Stimulated activated effector memory CD8-positive, alpha-beta T cell treated with anti-CD3 and anti-CD28 coated beads, Interleukin-12 subunit alpha, Interleukin-12 subunit beta, amount 100 ng/mL, for 72 hours (primary cell): ENCODE measurements around the gene GSTA1.
"Not testable (repeated sequence)": the region's sequence is repeated elsewhere in the genome, so short reads cannot be mapped to it uniquely, and the experiment has no call there.

Experiments
- ATAC-seq: fragments of 150-1000 bp; cut with Tn5 transposase; 2 replicates; pipeline ENCODE4 v1.10.0; 2021
- DNase-seq, 2 donors: peaks; one replicate each; pipeline ENCODE4 v3.0.0; 2021 to 2022; ENCODE audit warnings: low spot score in 2 of 2
- H3K27ac Mint-ChIP-seq: one replicate; pipeline ENCODE4 v1.8.0; 2022; ENCODE audit warnings: mild to moderate bottlenecking, mixed read lengths
- H3K36me3 Mint-ChIP-seq: one replicate; pipeline ENCODE4 v1.8.0; 2022; ENCODE audit warnings: mild to moderate bottlenecking, mixed read lengths
- H3K4me1 Mint-ChIP-seq: one replicate; pipeline ENCODE4 v1.8.0; 2022; ENCODE audit warnings: mixed read lengths
- H3K4me3 Mint-ChIP-seq: one replicate; pipeline ENCODE4 v1.8.0; 2022; ENCODE audit warnings: mild to moderate bottlenecking, mixed read lengths
- H3K9me3 Mint-ChIP-seq: one replicate; pipeline ENCODE4 v1.8.0; 2022; ENCODE audit warnings: mixed read lengths

GSTA1 gene

DNA sequence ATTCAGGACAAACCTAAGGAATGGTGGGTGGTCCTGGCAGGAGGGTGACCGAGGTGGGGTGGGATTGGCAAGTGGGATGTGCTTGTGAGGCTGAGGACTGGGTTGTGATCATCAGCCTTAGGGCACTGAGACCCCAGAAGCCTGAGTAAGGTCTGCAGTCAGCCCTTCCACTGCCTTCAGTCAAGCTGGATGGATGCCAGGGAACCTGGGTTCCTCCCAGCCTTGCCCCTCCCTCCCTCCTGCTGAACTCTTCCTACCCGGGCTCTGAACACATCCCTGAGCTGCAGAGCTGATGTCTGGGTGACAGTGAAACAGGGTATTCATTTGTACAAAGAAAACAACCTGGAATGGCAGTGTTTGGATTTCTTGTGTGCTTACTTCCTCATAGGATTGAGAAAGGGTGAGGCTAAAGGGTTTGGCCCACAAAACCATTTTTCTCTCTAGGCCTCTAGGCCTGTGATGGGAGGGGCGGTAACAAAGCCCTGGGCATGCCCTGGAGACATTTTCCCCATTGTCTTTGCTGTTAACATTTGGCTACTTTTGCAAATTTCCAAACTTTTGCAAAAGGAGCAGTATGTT lies 20.8 kb downstream of the GSTA1 start:
- H3K9me3 Mint-ChIP-seq, H3K4me3 Mint-ChIP-seq, H3K4me1 Mint-ChIP-seq, DNase-seq, H3K36me3 Mint-ChIP-seq, ATAC-seq, H3K27ac Mint-ChIP-seq: not testable (repeated sequence)

DNA sequence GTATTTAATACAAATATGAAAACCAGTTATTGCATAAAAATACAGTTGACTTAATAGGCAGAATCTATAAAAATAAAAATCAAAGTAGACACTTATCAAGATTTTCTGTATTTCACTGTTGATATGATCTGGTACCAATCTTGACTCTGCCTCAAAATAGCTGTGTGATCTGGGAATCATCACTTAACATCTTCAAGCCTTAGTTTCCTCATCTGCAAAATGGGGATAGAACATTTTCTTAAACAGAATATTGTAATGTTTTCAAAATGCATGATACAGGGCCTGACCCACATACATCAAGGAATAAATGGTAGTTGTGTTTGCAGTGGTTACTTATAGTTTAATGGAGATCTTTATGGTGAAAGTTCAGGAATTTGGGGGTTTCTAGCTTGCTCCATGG lies 21.4 kb downstream of the GSTA1 start:
- not testable (repeated sequence) for H3K27ac Mint-ChIP-seq, H3K4me1 Mint-ChIP-seq, ATAC-seq, H3K36me3 Mint-ChIP-seq, H3K9me3 Mint-ChIP-seq, H3K4me3 Mint-ChIP-seq, DNase-seq

DNA sequence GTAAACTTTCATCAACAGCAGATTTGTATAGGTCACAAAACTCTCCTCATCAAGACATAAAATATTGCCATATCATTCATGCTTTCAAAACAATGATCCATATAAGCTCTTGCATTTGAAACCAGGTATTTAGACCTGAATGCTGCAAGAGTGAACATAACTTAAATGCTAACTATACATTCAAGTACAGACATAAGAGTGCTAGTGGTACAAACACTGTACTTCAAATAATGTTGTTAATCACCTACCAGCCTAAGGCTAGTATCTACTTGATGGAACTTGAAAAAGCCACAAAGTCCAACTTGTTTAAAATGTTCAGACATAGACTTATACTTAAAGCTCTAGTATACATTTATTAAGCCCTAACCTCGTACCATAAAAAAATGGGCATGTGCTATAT lies 24.4 kb downstream of the GSTA1 start:
- ATAC-seq (no peak), DNase-seq (no peak)
- Mint-ChIP-seq H3K36me3 (no peaks in the 10 kb centered on the region), H3K4me3 (no peak overlapping the region), H3K27ac (no peak overlapping the region), H3K4me1 (no peaks in the 10 kb centered on the region), H3K9me3 (no peaks in the 10 kb centered on the region)

DNA sequence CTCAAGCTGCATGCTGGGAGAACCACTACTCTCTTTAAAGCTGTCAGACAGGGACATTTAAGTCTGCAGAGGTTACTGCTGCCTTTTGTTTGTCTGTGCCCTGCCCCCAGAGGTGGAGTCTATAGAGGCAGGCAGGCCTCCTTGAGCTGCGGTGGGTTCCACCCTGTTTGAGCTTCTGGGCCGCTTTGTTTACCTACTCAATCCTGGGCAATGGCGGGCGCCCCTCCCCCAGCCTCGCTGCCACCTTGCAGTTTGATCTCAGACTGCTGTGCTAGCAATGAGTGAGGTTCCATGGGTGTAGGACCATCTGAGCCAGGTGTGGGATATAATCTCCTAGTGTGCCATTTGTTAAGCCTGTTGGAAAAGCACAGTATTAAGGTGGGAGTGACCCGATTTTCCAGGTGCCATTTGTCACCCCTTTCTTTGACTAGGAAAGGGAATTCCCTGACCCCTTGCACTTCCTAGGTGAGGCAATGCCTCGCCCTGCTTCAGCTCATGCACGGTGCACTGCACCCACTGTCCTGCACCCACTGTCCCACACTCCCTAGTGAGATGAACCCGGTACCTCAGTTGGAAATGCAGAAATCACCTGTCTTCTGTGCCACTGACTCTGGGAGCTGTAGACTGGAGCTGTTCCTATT lies 26.8 kb downstream of the GSTA1 start:
- not testable (repeated sequence) for DNase-seq, ATAC-seq, H3K9me3 Mint-ChIP-seq, H3K27ac Mint-ChIP-seq, H3K4me1 Mint-ChIP-seq, H3K4me3 Mint-ChIP-seq, H3K36me3 Mint-ChIP-seq

DNA sequence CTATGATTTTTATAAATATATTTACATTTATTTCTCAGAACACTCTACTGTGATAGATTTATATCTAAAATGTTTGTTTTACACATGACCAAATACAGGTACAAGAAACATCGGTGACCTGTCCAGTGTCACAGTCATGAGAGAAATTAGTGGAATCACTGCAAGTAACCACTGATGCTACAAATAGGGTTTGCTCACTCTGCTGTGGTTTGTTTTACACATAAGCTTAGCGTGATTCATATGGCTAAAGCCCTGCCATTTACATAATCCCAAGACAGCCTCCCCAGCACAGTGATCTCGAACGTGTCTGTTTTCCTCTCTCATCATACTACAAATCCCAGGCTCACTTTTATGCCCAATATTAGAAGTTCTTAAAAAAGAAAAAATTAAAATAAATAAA lies 34.2 kb downstream of the GSTA1 start:
- not testable (repeated sequence) for H3K4me3 Mint-ChIP-seq, DNase-seq, ATAC-seq, H3K27ac Mint-ChIP-seq, H3K9me3 Mint-ChIP-seq, H3K4me1 Mint-ChIP-seq, H3K36me3 Mint-ChIP-seq

DNA sequence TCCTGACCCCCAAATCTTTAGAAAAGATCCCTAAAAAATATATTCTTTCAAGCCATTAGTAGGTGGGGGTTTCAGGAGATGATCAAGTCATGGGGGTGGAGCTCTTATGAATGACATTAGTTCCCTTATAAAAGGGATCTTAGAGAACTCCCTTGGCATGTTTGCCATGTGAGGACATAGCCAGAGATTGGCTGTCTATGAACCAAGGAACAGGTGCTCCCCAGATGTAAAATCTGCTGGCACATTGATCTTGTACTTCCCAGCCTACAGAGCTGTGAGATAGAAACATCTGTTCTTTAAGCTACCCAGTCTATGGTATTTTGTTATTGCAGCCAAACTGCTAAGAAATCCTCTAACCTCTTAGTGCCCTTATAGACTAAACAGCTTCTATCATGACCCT lies 36.0 kb downstream of the GSTA1 start:
- not testable (repeated sequence) for H3K4me1 Mint-ChIP-seq, DNase-seq, ATAC-seq, H3K9me3 Mint-ChIP-seq, H3K4me3 Mint-ChIP-seq, H3K36me3 Mint-ChIP-seq, H3K27ac Mint-ChIP-seq

DNA sequence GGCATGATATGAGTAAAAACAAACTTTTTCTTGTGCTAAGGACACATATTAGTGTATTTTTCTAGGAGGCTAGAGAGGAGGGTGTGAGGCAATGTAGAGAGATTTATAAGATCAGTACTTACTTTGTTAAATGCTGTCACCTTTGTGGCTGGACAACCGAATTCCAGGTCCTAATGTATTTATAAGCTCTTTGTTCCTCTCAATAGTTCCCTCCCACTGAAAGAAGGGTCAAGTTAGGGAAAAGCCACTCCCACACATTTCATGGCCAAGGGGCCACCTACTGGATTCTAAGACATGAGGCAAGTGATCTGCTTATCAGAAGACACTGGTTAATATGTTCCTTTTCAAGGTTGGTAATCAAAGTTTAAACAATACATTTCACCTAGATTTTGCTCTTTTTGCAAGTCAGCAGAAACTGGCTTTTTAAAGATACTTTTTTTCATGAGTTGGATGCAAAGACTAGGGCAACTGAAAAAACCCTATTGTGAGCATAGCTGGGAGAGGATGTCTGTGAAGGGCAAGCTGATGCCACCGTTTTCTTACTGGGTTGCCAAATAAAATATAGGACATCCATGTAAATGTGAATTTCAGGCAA lies 40.2 kb downstream of the GSTA1 start, which contains the start of gene GSTA2:
Gene GSTA2 (minus strand): TSS at position 154 of the 595 bp plus-strand sequence. CDS start 5,528 bp downstream, outside the sequence.
- H3K9me3 Mint-ChIP-seq, H3K4me3 Mint-ChIP-seq, ATAC-seq, DNase-seq, H3K36me3 Mint-ChIP-seq, H3K4me1 Mint-ChIP-seq, H3K27ac Mint-ChIP-seq: not testable (repeated sequence)

DNA sequence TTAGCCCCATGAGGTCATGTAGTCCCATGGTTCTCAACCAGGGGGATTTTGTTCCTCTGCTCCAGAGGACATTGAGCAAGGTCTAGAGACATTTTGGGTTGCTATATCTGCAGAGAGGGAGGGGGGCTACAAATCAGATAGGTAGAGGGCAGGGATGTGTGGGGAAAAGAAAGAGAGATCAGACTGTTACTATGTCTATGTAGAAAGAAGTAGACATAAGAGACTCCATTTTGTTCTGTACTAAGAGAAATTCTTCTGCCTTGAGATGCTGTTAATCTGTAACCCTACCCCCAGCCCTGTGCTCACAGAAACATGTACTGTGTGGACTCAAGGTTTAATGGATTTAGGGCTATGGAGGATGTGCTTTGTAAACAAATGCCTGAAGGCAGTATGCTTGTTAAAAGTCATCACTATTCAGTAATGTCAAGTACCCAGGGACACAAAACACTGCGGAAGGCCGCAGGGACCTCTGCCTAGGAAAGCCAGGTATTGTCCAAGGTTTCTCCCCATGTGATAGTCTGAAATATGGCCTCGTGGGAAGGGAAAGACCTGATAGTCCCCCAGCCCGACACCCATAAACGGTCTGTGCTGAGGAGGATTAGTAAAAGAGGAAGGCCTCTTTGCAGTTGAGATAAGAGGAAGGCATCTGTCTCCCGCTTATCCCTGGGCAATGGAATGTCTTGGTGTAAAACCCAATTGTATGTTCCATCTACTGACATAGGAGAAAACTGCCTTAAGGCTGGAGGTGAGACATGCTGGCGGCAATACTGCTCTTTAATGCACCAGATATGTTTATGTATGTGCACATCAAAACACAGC lies 41.7 kb downstream of the GSTA1 start:
- H3K36me3 Mint-ChIP-seq = not testable (repeated sequence)

DNA sequence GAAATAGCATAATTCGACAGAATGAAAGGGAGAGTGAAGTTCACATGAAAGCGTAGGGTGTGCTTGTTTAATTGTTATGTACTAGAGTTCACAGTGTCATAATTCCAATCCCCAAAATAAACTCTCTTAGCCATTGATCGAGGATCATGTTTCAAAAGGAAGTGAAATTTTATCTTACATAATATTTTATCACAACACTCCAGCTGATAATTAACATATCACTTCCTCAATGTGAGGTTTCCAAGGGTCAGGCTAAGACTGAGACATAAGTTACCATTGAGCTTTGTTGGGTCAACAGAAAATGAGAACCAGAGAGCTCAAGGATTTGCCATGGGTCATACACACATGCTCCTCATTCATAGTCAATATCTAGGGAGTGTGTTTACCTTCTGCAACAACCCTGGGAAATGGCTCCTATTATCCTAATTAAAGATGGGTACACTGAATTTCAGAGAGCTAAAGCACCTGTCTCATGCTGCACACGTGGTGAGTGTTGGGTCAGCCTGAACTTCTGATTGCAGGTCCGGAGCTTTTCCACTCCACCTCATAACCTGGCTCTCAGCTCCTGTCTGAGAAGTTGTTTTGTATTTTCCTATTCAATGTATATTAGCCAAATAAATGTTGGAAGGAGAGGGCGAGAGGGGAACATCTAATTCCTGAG lies 43.4 kb downstream of the GSTA1 start:
- Mint-ChIP-seq H3K27ac (no peak overlapping the region), H3K36me3 (no peaks in the 10 kb centered on the region), H3K9me3 (no peaks in the 10 kb centered on the region), H3K4me3 (no peak overlapping the region), H3K4me1 (no peaks in the 10 kb centered on the region)
- ATAC-seq (no peak), DNase-seq (no peak)

More for the DNA sequence above, 41.7 kb downstream of the GSTA1 start:
- H3K9me3 Mint-ChIP-seq, H3K27ac Mint-ChIP-seq, H3K4me1 Mint-ChIP-seq, DNase-seq, ATAC-seq, H3K4me3 Mint-ChIP-seq: not testable (repeated sequence)

DNA sequence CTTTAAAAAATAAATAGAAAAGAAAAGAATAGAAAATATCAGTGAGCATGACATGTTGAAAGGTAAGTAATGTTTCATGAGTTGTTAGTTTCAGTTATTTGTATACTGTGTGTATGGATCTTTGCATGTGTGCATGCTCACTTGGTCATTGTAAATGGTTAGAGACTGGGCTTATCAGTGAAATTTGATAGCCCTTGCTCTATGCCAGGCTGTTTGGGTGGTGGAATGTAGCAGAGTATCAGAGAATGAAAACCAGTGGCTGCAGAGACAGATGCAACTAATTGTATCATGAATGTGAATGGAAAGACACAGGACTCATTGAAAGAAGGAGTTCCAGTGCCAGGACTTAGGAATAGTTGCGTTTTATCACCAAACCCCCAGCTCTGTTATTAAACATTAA lies 44.5 kb downstream of the GSTA1 start:
- no peak for DNase-seq
- Mint-ChIP-seq H3K9me3 (no peaks in the 10 kb centered on the region), H3K27ac (no peak overlapping the region), H3K4me1 (no peaks in the 10 kb centered on the region), H3K4me3 (no peak overlapping the region), H3K36me3 (no peaks in the 10 kb centered on the region)
- ATAC-seq = no peak

DNA sequence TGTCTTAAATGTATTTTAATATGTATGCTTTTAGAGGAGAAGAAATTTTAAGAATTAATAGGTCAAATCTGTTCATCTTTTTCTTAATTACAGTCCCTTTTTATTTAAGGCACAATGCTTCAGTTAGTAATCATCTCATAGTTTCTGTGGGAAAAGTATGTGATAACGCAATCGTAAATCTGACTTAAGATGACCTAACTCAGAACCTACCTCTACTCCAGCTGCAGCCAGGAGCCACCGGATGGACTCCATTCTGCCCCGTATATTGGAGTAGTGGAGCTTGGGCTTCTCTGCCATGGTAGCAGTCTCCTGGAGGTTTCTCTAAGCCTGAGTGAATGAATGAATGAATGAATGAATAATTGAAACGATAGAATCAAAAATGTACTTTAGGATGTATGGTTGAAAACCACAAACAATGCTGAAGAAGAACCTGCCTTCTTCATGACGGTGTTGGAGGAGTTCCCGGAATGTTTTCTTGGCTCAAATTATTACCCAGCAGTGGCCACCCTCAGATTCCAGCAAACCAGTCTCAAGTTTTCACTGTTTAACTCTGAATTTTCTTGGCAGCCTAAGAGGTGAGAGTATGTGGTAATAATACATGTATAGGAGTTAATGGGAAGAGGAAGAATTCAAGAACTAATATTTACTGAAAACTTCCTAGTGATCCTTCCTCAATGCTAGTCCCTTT lies 45.8 kb downstream of the GSTA1 start:
- H3K27ac Mint-ChIP-seq, DNase-seq, H3K9me3 Mint-ChIP-seq, H3K4me1 Mint-ChIP-seq, H3K4me3 Mint-ChIP-seq, ATAC-seq, H3K36me3 Mint-ChIP-seq: not testable (repeated sequence)

DNA sequence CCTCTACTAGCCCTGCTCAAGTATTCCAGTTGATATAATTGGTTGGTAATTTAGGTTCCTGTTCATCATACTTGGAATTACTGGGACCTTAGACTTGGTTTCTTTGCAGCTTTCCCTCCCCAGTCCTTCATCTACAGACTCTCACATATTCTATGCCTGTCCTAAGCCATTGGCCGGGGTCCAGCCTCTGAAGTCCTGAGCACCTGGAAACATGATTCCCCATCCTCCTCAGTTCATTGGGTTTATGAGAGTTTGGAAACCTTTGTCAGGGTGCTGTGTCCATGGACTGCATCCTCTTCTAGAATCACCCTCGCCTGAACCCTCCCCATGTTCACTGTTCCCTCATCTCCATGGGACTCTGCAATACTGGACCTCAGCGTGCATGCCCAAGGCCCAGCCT lies 49.2 kb downstream of the GSTA1 start:
- ATAC-seq = no peak
- H3K27ac Mint-ChIP-seq = no peak overlapping the region
- peaks cover 8% of the 10 kb centered on the region for H3K9me3 Mint-ChIP-seq
- H3K4me1 Mint-ChIP-seq = no peaks in the 10 kb centered on the region
- no peak for DNase-seq
- no peaks in the 10 kb centered on the region for H3K36me3 Mint-ChIP-seq
- H3K4me3 Mint-ChIP-seq = no peak overlapping the region

DNA sequence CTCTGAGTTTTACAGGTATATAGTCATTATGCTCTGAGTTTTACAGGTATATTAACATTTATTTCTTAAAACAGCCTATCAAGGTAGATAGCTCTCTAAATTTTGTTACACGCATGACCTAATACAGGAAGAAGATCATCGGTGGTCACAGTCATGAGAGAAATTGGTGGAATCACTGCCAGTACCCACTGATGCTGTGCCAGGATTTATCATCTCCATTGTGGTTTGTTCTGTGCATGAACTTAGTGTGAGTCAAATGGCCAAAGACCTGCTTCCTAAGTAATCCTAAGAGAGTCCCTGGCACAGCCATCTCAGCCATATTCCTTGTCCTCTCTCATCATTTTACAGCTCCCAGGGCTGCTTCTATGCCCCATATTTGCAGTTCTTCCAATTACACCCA lies 50.5 kb downstream of the GSTA1 start:
- not testable (repeated sequence) for ATAC-seq, H3K9me3 Mint-ChIP-seq

DNA sequence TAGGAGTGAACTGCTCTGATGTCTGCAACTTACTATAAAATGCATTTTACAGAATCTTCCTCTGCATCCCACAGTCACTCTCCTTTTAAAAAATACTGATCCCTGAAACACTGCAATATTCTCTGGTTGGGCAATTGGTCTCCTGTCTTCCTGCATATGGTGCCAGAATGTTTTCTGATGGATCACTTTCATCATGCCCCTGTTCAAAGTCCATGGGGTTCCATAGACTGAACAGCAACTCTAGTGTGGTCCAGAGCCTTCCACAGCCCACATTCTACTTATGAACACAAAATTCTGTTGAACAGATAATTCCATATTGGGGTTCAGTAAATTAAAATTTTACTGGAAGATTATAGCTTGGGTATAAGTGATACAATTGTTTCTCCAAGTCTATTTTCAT lies 51.3 kb downstream of the GSTA1 start:
- Mint-ChIP-seq H3K36me3 (no peaks in the 10 kb centered on the region), H3K4me1 (no peaks in the 10 kb centered on the region), H3K9me3 (peaks cover 8% of the 10 kb centered on the region), H3K27ac (no peak overlapping the region), H3K4me3 (no peak overlapping the region)
- ATAC-seq = no peak
- DNase-seq = no peak

More for the DNA sequence above, 50.5 kb downstream of the GSTA1 start:
- H3K36me3 Mint-ChIP-seq, H3K4me1 Mint-ChIP-seq, DNase-seq, H3K27ac Mint-ChIP-seq, H3K4me3 Mint-ChIP-seq: not testable (repeated sequence)
